Right atrium auricular region (tissue), 2 donors: ENCODE results near the gene GGTLC2. TPM values are rescaled to one million over a fixed set of nuclear protein-coding genes. Genes with fewer than 3 reads are reported as not detected.
A peak's percentile ranks its signal among the peaks of the same experiment; 100 is the strongest.

Source experiments
- DNase-seq: peaks from one replicate; pipeline ENCODE4 v3.0.0-alpha.2; 2019; ENCODE audit warnings: low spot score
- H3K27ac ChIP-seq, 2 donors: fragments of 200-600 bp; sonication (generic); 1 replicate in 1 of 2; 2 replicates in 1 of 2; pipeline ENCODE4 v1.5.1; 2016 to 2019
- H3K27me3 ChIP-seq, 2 donors: fragments of 200-600 bp; sonication (generic); one replicate each; pipeline versions ENCODE4 v1.5.1 to v1.6.0; 2017 to 2019
- H3K36me3 ChIP-seq: fragments of 200-600 bp; sonication (generic); one replicate; pipeline ENCODE4 v1.5.1; 2016
- H3K4me1 ChIP-seq, 2 donors: fragments of 200-600 bp; sonication (generic); one replicate each; pipeline versions ENCODE4 v1.5.1 to v1.6.0; 2017 to 2019
- H3K4me3 ChIP-seq, 2 donors: fragments of 200-600 bp; sonication (generic); 1 replicate in 1 of 2; 2 replicates in 1 of 2; pipeline ENCODE4 v1.5.1; 2017 to 2019; ENCODE audit warnings: mild to moderate bottlenecking in 1 of 2, moderate library complexity in 1 of 2
- H3K9me3 ChIP-seq, 2 donors: fragments of 200-600 bp; sonication (generic); one replicate each; pipeline ENCODE4 v1.5.1; 2019
- total RNA-seq, 2 donors: library from RNA; depleted of rRNA; stranded (reverse); fragments of >200 nt; gene quantifications; one replicate each; pipeline ENCODE4 v1.1.0, GENCODE V29; 2016
- TF ChIP-seq, protein P1 (sequence below), 2 donors: fragments of 200-600 bp; sonication (generic); IDR thresholded peaks; one replicate each; pipeline ENCODE4 v1.5.1; 2019; ENCODE audit warnings: antibody characterized with exemption in 2 of 2

Gene GGTLC2
- total RNA-seq, 2 donors from 2014 or later, result not detected

DNA sequence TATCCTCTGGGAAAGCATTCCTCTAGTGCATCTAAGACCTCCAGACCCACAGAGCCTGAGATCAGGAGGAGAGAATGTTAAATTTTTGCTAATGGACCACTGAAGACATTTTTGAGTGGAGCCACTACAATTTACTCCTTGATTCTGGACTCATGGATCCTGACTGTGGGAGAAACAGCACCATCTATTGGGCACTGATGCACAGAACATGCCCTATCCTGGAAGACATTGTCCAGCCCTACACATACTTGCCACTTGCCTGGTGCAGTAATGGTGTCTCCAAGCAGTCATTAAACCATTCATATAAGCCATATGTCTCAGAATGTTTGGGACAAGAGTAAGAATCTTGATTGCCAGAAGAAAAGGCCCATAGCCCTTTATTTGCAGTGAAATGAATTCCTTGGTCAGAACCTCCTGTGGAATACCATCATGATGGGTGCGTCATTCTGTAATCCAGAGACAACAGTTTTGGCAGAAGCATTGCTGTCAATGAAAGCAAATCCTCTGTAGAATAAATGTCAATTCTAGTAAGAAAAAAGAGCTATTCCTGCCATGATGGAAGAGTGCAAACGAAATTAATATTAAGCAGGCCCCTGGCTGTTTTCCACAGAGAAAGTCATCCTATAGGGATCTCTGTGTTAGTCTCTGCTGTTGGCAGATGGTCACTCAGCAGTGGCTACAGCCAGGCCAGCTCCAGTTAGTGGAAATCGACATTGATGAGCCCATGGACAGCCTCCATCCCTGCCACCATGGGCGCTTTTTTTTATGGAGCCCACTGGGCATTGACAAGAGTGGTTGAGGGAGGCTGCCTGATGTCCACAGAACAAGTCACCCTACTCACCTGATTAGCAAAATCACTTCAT lies 43.5 kb downstream of the GGTLC2 start:
- Histone ChIP-seq H3K27ac (no peak overlapping the region), H3K4me3 (no peak overlapping the region), H3K9me3 (no peaks in the 10 kb centered on the region), H3K27me3 (no peaks in the 10 kb centered on the region), H3K4me1 (no peaks in the 10 kb centered on the region), H3K36me3 (no peaks in the 10 kb centered on the region)
- TF ChIP-seq, protein P1, sequence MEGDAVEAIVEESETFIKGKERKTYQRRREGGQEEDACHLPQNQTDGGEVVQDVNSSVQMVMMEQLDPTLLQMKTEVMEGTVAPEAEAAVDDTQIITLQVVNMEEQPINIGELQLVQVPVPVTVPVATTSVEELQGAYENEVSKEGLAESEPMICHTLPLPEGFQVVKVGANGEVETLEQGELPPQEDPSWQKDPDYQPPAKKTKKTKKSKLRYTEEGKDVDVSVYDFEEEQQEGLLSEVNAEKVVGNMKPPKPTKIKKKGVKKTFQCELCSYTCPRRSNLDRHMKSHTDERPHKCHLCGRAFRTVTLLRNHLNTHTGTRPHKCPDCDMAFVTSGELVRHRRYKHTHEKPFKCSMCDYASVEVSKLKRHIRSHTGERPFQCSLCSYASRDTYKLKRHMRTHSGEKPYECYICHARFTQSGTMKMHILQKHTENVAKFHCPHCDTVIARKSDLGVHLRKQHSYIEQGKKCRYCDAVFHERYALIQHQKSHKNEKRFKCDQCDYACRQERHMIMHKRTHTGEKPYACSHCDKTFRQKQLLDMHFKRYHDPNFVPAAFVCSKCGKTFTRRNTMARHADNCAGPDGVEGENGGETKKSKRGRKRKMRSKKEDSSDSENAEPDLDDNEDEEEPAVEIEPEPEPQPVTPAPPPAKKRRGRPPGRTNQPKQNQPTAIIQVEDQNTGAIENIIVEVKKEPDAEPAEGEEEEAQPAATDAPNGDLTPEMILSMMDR (IDR thresholded peaks at IDR 0.05), result peak in 1 of 2 donors; percentile 73
- DNase-seq, result no peak

DNA sequence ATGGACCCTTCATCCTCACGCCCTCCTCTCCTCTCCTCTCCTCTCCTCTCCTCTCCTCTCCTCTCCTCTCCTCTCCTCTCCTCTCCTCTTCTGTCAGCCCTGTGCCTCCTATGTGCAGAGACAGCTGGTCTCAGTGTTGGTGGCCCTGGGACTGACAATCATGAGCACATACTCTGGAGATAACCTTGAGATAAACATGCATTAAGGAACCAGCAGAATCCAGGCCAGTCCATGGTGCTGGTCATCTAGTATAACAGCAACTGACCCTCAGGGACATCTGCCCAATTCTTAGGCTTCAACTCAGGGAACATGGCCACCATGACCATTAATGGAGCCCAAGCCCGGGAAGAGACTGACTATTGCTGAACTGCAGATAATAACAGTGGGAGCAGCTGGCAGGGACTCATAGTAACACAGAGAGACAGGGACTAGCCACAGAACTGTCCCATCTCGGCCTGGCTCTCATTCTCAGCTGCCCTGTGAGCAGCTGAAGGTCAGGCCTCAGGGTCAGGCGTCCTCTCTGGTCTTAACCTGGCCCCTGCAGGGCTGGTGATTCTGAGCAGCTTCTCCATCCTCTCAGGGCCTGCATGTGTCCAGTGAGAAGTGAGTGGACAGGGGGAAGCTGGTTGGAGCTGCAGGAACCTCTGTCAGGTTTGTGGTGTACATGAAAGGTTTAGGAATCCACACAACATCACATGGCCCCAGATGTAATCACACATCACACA lies 45.4 kb downstream of the GGTLC2 start:
- DNase-seq, result no peak
- no peaks in the 10 kb centered on the region for H3K36me3 ChIP-seq
- H3K4me1 ChIP-seq, result no peaks in the 10 kb centered on the region
- no peak overlapping the region for H3K27ac ChIP-seq
- H3K9me3 ChIP-seq, result no peaks in the 10 kb centered on the region
- no peaks in the 10 kb centered on the region for H3K27me3 ChIP-seq
- TF ChIP-seq, protein P1 (IDR thresholded peaks at IDR 0.05), result no peak
- H3K4me3 ChIP-seq, result no peak overlapping the region

DNA sequence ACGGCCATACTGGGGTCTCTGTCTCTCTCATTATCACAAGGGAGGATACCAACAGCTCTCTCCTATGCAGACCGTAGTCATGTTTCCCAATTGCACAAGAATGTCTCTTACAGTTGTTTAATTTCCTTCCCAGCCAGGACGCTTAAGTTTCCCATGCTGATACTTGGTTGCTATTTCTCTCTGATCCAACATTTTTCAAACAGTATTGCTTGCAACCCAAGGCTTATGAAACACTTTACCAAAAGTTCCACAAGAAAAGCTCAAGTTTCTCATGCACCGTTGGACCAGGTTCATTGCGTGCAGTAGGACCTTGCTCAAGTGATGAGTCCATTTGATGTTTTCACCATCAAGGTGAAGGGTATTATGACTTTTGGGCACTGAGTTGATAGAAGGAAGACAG lies 46.6 kb downstream of the GGTLC2 start:
- H3K4me3 ChIP-seq, result no peak overlapping the region
- no peaks in the 10 kb centered on the region for H3K27me3 ChIP-seq
- no peaks in the 10 kb centered on the region for H3K36me3 ChIP-seq
- TF ChIP-seq, protein P1 (IDR thresholded peaks at IDR 0.05), result no peak
- H3K27ac ChIP-seq, result no peak overlapping the region
- no peaks in the 10 kb centered on the region for H3K4me1 ChIP-seq
- no peak for DNase-seq
- H3K9me3 ChIP-seq, result no peaks in the 10 kb centered on the region

DNA sequence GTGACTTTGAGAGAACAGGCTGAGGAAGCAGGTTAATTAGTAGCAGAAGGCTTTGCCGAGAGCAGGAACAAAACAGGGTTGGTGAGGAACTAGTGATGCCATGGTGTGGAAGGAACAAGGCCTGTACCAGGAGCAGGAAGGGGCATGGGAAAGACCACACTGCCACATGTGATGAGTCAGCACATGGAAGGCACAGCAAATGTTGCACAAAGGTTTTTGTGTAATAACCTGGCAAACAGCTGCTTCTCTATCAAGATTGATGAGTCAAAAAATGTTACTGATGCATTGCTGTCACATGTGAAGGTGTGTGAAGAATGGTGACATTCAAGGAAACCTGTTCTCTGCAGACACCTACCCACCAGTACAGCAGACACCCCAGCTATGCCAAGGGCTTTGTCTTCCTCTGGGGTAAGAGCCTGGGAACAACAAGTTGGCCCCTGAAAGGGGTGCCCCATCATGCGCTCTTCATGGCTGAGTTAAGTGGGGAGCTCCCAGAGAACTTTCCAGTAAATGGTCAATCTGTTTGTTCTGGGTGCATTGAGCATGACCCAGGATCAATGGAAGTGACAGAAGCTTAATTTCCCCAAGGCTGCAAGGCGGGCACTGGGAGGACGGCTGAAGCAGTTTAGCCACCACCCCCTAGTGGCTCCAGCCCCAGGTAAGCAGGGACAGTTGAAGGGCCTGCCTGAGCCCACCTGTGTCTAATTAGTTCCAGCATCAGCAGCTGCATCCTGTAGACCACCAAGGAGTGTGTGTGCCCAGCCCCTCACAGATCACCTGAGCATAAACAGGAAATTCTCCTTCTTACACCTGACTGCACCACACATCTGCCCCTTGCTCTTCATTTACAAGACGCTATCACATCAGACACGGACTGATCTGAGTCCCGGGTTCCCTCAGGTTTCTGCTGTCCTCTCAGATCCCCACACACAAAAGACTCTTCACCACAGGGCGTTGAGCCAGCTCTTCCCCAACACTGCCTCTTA lies 47.6 kb downstream of the GGTLC2 start:
- Histone ChIP-seq H3K36me3 (no peaks in the 10 kb centered on the region), H3K4me1 (no peaks in the 10 kb centered on the region), H3K4me3 (no peak overlapping the region), H3K27ac (no peak overlapping the region), H3K27me3 (no peaks in the 10 kb centered on the region), H3K9me3 (no peaks in the 10 kb centered on the region)
- no peak for DNase-seq
- TF ChIP-seq, protein P1 (IDR thresholded peaks at IDR 0.05), result no peak

DNA sequence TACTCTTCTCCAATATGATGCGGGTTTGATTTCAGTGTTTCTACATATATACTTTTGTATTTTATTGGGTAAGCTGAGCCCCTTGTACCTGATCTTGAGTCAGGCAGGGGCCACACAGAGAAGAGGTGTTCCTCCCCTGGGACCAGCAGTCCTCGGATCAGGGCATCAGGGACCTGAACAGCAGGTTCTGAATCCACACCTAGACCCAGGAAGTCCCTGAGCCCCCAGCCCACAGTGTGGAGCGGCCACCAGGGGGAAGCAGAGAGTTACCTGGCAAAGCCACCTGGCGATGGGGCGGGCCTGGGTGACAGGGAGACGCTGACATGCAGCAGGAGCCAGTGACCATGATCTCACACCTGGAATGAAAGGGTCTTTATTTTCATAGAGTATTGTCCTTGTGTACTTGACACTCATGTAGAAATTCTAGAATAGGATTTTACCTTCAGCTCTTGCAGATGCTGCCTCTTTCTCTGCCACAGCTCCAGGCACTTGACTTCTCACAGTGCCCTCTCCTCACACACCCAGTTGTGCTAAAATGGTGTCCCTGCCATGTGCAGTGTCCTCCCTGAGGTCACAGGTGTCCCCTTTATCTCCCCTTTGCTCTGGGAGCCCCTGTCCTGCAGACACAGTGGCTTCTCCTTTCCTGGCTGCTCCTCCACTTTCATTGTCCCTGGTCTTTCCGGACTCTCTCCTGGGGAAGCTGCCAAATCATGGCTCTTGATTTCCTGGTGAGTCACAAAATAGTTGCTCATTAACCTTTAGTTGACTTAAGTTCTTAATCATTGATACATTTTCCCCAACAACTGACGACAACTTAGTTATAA lies 48.5 kb downstream of the GGTLC2 start:
- no peak overlapping the region for H3K4me3 ChIP-seq
- no peak for DNase-seq
- TF ChIP-seq, protein P1 (IDR thresholded peaks at IDR 0.05), result no peak
- no peak overlapping the region for H3K27ac ChIP-seq
- H3K4me1 ChIP-seq, result no peaks in the 10 kb centered on the region
- no peaks in the 10 kb centered on the region for H3K27me3 ChIP-seq
- H3K9me3 ChIP-seq, result no peaks in the 10 kb centered on the region
- no peaks in the 10 kb centered on the region for H3K36me3 ChIP-seq
